Astrocyte (in vitro differentiated cells and primary cell): ENCODE results near the gene MFF.

ENCODE experiments used
- EZH2 ChIP-seq: IDR thresholded peaks from 2 replicates; pipeline ENCODE4 v1.6.1; 2012; ENCODE audit warnings: mild to moderate bottlenecking, low read length, inconsistent platforms; ENCODE audit not compliant: insufficient read depth
- TF ChIP-seq, protein P1 (sequence below): IDR thresholded peaks from 2 replicates; pipeline ENCODE4 v1.5.1; 2011; ENCODE audit warnings: low read depth, mild to moderate bottlenecking, inconsistent platforms, low read length, moderate library complexity; ENCODE audit not compliant: insufficient read depth

DNA sequence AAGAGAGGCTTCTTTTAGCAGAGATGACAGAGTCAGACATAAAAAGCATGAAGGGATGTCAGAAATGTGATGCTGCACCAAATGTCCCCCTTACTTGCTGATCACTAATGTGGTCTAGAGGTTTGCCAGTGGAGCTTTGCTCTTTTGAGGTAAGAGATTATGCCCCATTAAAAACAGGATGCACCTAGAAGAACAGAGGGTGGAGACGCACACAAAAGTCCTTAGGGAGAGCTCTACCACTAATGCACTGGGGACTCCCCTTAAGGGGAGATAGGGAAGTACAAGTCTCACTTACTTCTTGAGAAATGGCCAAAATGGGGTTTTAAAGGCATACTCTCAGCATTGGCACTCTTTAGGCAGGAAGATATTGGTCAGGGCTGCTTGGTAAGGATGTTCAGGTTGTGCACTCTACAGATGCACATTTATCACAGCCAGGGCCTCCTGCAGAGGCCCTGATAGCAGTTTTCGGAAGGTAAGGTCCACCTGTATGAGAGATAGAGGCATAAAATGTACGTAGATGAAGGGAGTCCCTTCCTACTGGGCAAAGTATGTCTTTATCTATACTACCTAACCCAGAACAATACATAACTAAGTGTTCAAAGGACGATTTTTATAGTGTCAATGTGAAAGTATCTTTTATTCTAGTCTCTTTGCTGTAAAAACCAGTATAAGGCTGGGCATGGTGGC is 79.7 kb downstream of the MFF start:
- TF ChIP-seq, protein P1, sequence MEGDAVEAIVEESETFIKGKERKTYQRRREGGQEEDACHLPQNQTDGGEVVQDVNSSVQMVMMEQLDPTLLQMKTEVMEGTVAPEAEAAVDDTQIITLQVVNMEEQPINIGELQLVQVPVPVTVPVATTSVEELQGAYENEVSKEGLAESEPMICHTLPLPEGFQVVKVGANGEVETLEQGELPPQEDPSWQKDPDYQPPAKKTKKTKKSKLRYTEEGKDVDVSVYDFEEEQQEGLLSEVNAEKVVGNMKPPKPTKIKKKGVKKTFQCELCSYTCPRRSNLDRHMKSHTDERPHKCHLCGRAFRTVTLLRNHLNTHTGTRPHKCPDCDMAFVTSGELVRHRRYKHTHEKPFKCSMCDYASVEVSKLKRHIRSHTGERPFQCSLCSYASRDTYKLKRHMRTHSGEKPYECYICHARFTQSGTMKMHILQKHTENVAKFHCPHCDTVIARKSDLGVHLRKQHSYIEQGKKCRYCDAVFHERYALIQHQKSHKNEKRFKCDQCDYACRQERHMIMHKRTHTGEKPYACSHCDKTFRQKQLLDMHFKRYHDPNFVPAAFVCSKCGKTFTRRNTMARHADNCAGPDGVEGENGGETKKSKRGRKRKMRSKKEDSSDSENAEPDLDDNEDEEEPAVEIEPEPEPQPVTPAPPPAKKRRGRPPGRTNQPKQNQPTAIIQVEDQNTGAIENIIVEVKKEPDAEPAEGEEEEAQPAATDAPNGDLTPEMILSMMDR, result no peak
- TF ChIP-seq EZH2, result no peak
